Natural killer cell treated with Interleukin-12 subunit alpha and Interleukin-12 subunit beta and Interleukin-15 and Interleukin-18, amount 100 ng/mL, for 72 hours (primary cell): Measurements from ENCODE around the gene ZNF280D. TPM values are rescaled to one million over a fixed set of nuclear protein-coding genes. Genes with fewer than 3 reads are reported as not detected.
"Not testable (repeated sequence)": the region's sequence is repeated elsewhere in the genome, so short reads cannot be mapped to it uniquely, and the experiment has no call there.

Source experiments
- ATAC-seq, 2 donors: fragments of 150-1000 bp; cut with Tn5 transposase in 1 of 2; sonication (Bioruptor Pico), chemical (Tn5 transposase) in 1 of 2; 2 replicates each; pipeline ENCODE4 v1.10.0; 2021
- DNase-seq: peaks from one replicate; pipeline ENCODE4 v3.0.0; 2022; ENCODE audit warnings: low spot score
- H3K27ac Mint-ChIP-seq, 2 donors: 1 replicate in 1 of 2; 2 replicates in 1 of 2; pipeline ENCODE4 v1.8.0; 2022; ENCODE audit warnings: mixed read lengths in 2 of 2, mild to moderate bottlenecking in 1 of 2, moderate library complexity in 1 of 2
- H3K27me3 Mint-ChIP-seq, 2 donors: 1 replicate in 1 of 2; 2 replicates in 1 of 2; pipeline ENCODE4 v1.8.0; 2022; ENCODE audit warnings: mixed read lengths in 2 of 2
- H3K36me3 Mint-ChIP-seq: one replicate; pipeline ENCODE4 v1.8.0; 2022; ENCODE audit warnings: mixed read lengths
- H3K4me1 Mint-ChIP-seq, 2 donors: 1 replicate in 1 of 2; 2 replicates in 1 of 2; pipeline ENCODE4 v1.8.0; 2022; ENCODE audit warnings: low read depth in 2 of 2, mixed read lengths in 2 of 2, mild to moderate bottlenecking in 1 of 2
- H3K4me3 Mint-ChIP-seq: one replicate; pipeline ENCODE4 v1.8.0; 2022; ENCODE audit warnings: mixed read lengths
- H3K9me3 Mint-ChIP-seq: 2 replicates; pipeline ENCODE4 v1.8.0; 2022; ENCODE audit warnings: mixed read lengths
- total RNA-seq, 2 donors: library from RNA; stranded (reverse); gene quantifications; one replicate each; pipeline ENCODE4 v1.2.3, GENCODE V29; 2022

ZNF280D gene
- total RNA-seq, 2 donors from 2014 or later: 24.4 to 25.0 TPM

GRCh38 chr15:56719021-56719612, 14.2 kb downstream of the ZNF280D start:
- Mint-ChIP-seq H3K9me3 (peaks cover 3% of the 10 kb centered on the region), H3K27ac (no peak overlapping the region), H3K27me3 (no peaks in the 10 kb centered on the region), H3K4me1 (peaks cover 40 to 41% of the 10 kb centered on the region in 2 donors), H3K4me3 (no peak overlapping the region), H3K36me3 (no peaks in the 10 kb centered on the region)
- no peak for ATAC-seq
- no peak for DNase-seq

- ATAC-seq (no peak), DNase-seq (no peak)
- Mint-ChIP-seq H3K4me1 (peaks cover 34 to 37% of the 10 kb centered on the region in 2 donors), H3K27me3 (no peaks in the 10 kb centered on the region), H3K9me3 (peaks cover 3% of the 10 kb centered on the region), H3K36me3 (no peaks in the 10 kb centered on the region), H3K4me3 (no peak overlapping the region), H3K27ac (no peak overlapping the region)
Observed at GRCh38 chr15:56718560-56718959, 14.7 kb downstream of the ZNF280D start.

DNA sequence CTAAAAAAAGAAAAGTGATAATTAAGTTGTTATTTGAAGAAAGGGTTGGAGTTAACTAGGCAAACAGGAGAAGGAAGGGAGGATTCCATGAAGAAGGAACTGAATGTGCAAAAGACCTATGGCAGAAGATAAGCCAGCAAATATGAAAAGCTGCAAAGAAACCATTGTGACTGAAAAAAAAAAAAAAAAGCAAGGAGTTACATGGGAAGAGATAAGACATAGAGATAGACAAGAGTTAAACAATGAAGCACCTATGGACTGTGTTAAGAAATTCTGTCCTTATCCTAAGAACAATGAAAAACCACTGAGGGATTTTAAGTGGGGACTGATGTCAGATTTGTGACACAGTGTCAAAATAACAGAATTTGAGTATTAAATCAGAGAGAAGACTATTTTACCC, 17.0 kb downstream of the ZNF280D start:
- Mint-ChIP-seq H3K9me3 (peaks cover 3% of the 10 kb centered on the region), H3K36me3 (no peaks in the 10 kb centered on the region), H3K27me3 (no peaks in the 10 kb centered on the region), H3K4me3 (no peak overlapping the region), H3K27ac (no peak overlapping the region), H3K4me1 (peaks cover 25 to 26% of the 10 kb centered on the region in 2 donors)
- no peak for ATAC-seq
- DNase-seq: no peak

DNA sequence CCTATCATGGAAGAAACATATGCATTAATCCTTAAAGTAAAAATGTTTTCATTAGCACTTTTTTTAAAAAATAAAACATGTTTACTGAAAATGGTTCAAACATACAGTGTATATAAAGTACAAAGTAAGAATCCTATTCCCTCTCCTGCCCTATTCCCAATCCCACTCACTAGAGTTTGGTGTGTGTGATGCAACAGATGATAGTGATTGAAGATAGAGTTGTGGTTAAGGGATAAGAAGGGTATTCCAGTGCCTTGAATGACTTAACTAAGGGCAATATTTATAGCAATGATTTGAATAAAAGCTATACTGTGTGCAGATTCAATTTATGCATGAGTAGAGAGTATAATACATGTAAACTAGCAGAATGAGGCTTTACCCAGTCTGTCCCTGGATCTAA, 18.1 kb downstream of the ZNF280D start:
- Mint-ChIP-seq H3K4me3 (no peak overlapping the region), H3K36me3 (no peaks in the 10 kb centered on the region), H3K27me3 (no peaks in the 10 kb centered on the region), H3K9me3 (peaks cover under 1% of the 10 kb centered on the region), H3K4me1 (peaks cover 20% of the 10 kb centered on the region in 2 donors), H3K27ac (no peak overlapping the region)
- ATAC-seq (no peak), DNase-seq (no peak)

DNA sequence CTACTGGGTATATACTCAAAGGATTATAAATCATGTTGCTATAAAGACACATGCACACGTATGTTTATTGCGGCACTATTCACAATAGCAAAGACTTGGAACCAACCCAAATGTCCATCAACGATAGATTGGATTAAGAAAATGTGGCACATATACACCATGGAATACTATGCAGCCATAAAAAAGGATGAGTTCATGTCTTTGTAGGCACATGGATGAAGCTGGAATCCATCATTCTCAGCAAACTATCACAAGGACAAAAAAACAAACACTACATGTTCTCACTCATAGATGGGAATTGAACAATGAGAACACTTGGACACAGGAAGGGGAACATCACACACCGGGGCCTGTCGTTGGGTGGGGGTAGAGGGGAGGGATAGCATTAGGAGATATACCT, 23.8 kb downstream of the ZNF280D start:
- H3K36me3 Mint-ChIP-seq, H3K4me1 Mint-ChIP-seq, DNase-seq, ATAC-seq, H3K9me3 Mint-ChIP-seq, H3K4me3 Mint-ChIP-seq, H3K27me3 Mint-ChIP-seq, H3K27ac Mint-ChIP-seq: not testable (repeated sequence)

- H3K36me3 Mint-ChIP-seq: peaks cover 11% of the 10 kb centered on the region
- H3K27me3 Mint-ChIP-seq: no peaks in the 10 kb centered on the region
- H3K9me3 Mint-ChIP-seq: no peaks in the 10 kb centered on the region
- no peak overlapping the region for H3K27ac Mint-ChIP-seq
- H3K4me1 Mint-ChIP-seq: no peaks in the 10 kb centered on the region
- DNase-seq (no peak), ATAC-seq (no peak)
- no peak overlapping the region for H3K4me3 Mint-ChIP-seq
Observed at GRCh38 chr15:56699743-56700142, 33.6 kb downstream of the ZNF280D start.

GRCh38 chr15:56698270-56698669, 35.0 kb downstream of the ZNF280D start:
- H3K9me3 Mint-ChIP-seq: no peaks in the 10 kb centered on the region
- peaks cover 6% of the 10 kb centered on the region for H3K36me3 Mint-ChIP-seq
- H3K27me3 Mint-ChIP-seq: no peaks in the 10 kb centered on the region
- no peak for DNase-seq
- no peak overlapping the region for H3K4me3 Mint-ChIP-seq
- ATAC-seq: no peak
- no peaks in the 10 kb centered on the region for H3K4me1 Mint-ChIP-seq
- H3K27ac Mint-ChIP-seq: no peak overlapping the region

GRCh38 chr15:56693761-56694160, 39.5 kb downstream of the ZNF280D start:
- Mint-ChIP-seq H3K27ac (no peak overlapping the region), H3K27me3 (no peaks in the 10 kb centered on the region), H3K9me3 (no peaks in the 10 kb centered on the region), H3K4me1 (no peaks in the 10 kb centered on the region), H3K36me3 (no peaks in the 10 kb centered on the region), H3K4me3 (no peak overlapping the region)
- ATAC-seq (no peak), DNase-seq (no peak)

DNA sequence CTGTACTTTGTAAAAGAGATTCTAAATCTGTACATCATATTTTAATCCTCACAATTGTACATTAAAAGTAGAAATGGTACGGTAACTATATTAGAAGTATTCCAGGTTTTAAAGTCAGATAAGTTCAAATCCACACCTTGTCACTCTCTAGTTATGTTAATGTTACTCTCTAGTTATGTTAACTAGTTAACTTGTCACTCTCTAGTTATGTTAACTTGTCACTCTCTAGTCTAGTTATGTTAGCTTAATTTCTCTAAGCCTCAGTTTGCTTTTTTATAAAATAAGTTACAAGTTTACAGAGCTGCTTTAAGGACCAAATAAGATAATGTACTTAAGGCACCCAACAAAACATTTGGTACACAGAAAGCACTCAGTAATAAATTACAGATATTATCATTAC, 42.6 kb downstream of the ZNF280D start:
- no peak overlapping the region for H3K4me3 Mint-ChIP-seq
- no peaks in the 10 kb centered on the region for H3K27me3 Mint-ChIP-seq
- no peaks in the 10 kb centered on the region for H3K9me3 Mint-ChIP-seq
- no peak overlapping the region for H3K27ac Mint-ChIP-seq
- DNase-seq (no peak), ATAC-seq (no peak)
- no peaks in the 10 kb centered on the region for H3K36me3 Mint-ChIP-seq
- H3K4me1 Mint-ChIP-seq: no peaks in the 10 kb centered on the region

DNA sequence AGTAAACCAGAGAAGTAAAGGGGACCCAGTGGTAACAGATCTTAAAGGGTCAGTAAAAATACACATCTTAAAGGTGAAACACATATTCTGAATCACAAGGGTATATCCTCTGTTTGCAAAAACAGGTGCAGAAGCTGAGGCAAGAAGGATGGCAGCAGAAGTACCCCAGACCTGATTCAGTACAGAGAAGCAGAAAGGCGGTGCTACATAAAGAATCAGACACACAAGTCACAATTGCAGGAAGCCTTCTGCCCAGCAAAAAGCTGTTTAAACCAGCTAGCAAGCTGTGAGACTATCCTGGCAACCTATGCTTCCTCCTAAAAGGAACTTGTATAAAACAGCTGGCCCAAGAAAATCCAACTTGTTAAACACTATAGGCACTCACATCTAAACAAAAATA, 49.4 kb downstream of the ZNF280D start:
- H3K4me3 Mint-ChIP-seq: no peak overlapping the region
- ATAC-seq (no peak), DNase-seq (no peak)
- H3K9me3 Mint-ChIP-seq: no peaks in the 10 kb centered on the region
- no peaks in the 10 kb centered on the region for H3K27me3 Mint-ChIP-seq
- H3K27ac Mint-ChIP-seq: no peak overlapping the region
- no peaks in the 10 kb centered on the region for H3K4me1 Mint-ChIP-seq
- H3K36me3 Mint-ChIP-seq: no peaks in the 10 kb centered on the region

DNA sequence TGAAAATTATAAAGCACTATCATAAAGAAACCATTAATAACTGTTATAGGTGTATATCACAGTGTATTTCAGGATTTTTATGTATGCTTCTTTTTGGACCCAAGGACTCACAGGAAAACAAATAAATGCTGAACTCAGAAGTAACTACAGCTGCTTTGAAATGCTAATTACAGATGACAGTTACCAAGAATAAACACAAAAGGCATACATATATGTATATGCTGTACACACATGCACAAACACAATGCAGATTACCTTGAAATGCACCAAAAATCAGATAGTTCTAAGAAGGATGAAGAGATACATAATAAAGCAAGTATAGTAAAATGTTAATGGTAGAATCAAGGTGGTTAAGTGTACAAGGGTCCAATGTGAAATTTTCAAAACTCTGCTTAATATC, 52.2 kb downstream of the ZNF280D start:
- Mint-ChIP-seq H3K27me3 (no peaks in the 10 kb centered on the region), H3K36me3 (peaks cover 5% of the 10 kb centered on the region), H3K9me3 (no peaks in the 10 kb centered on the region), H3K4me3 (no peak overlapping the region), H3K4me1 (no peaks in the 10 kb centered on the region), H3K27ac (no peak overlapping the region)
- DNase-seq: no peak
- no peak for ATAC-seq

- no peak overlapping the region for H3K4me3 Mint-ChIP-seq
- H3K27ac Mint-ChIP-seq: no peak overlapping the region
- H3K4me1 Mint-ChIP-seq: no peaks in the 10 kb centered on the region
- DNase-seq (no peak), ATAC-seq (no peak)
- H3K9me3 Mint-ChIP-seq: no peaks in the 10 kb centered on the region
- peaks cover 9% of the 10 kb centered on the region for H3K36me3 Mint-ChIP-seq
- H3K27me3 Mint-ChIP-seq: no peaks in the 10 kb centered on the region
Observed at GRCh38 chr15:56679225-56679624, 54.1 kb downstream of the ZNF280D start.

GRCh38 chr15:56678571-56678970, 54.7 kb downstream of the ZNF280D start:
- Mint-ChIP-seq H3K4me1 (no peaks in the 10 kb centered on the region), H3K36me3 (peaks cover 12% of the 10 kb centered on the region), H3K4me3 (no peak overlapping the region), H3K9me3 (no peaks in the 10 kb centered on the region), H3K27ac (no peak overlapping the region), H3K27me3 (no peaks in the 10 kb centered on the region)
- no peak for ATAC-seq
- DNase-seq: no peak

DNA sequence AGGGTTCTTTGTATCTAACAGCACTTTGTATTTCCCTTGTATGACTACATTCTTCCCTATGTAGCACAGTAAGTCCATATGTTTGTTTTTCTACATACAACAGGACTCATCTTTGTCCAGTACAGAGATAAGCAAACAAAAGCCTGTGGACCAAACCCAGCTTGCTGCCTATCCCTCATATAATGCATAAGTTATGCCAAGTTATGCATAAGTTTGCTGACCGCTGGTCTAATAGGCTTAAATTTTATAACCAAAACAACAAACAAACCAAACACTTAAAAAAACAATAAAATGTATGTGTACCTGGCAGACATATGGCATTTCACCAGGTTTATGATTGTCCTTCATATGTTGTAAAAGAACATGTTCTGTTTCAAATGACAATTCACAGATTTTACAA, 56.0 kb downstream of the ZNF280D start:
- Mint-ChIP-seq H3K27me3 (no peaks in the 10 kb centered on the region), H3K9me3 (no peaks in the 10 kb centered on the region), H3K4me3 (no peak overlapping the region), H3K4me1 (peaks cover 0 to 2% of the 10 kb centered on the region in 2 donors), H3K27ac (no peak overlapping the region), H3K36me3 (peaks cover 15% of the 10 kb centered on the region)
- DNase-seq (no peak), ATAC-seq (no peak)

GRCh38 chr15:56675930-56676329, 57.4 kb downstream of the ZNF280D start:
- no peak for DNase-seq
- Mint-ChIP-seq H3K27me3 (no peaks in the 10 kb centered on the region), H3K4me1 (peaks cover 0 to 7% of the 10 kb centered on the region in 2 donors), H3K9me3 (no peaks in the 10 kb centered on the region), H3K36me3 (peaks cover 15% of the 10 kb centered on the region), H3K27ac (no peak overlapping the region), H3K4me3 (no peak overlapping the region)
- ATAC-seq: no peak
